NCI-H1694 treated with DMSO at 0.1 percent for 48 hours (cell line): ENCODE data around the gene KSR1.

Source experiments
- DNase-seq: peaks from one replicate; lab custom pipeline; 2025; lab: John Stamatoyannopoulos, UW

The KSR1 gene

GRCh38 chr17:27569884-27570577, 113.8 kb downstream of the KSR1 start:
- no peak for DNase-seq

- no peak for DNase-seq
These were observed 114.3 kb downstream of the KSR1 start for GRCh38 chr17:27570578-27570914.

- DNase-seq, result no peak
These were observed 115.5 kb downstream of the KSR1 start for GRCh38 chr17:27571563-27572352.

- no peak for DNase-seq
These were observed 116.4 kb downstream of the KSR1 start for GRCh38 chr17:27572665-27573064.

DNA sequence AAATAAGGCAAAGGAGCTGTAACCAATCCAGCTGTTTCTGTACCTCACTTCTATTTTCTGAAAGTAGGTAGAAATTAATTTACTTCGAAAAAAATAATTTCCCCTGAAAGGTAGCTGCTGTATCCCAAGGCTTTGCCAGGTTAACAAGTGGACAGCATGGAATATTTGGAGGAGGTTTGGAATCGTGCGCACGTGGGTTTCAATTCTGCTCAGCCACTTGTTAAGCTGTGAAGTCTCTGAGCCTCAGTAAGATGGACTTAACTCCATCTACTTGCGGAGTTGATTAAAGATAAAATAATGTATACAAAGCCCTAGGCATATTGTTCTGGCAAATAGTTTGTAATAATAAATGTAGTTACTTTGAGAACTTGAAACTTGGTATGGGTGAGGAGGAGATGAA, 117.3 kb downstream of the KSR1 start:
- no peak for DNase-seq

- no peak for DNase-seq
These were observed 117.8 kb downstream of the KSR1 start for GRCh38 chr17:27573971-27574525.

GRCh38 chr17:27575096-27575911, 119.1 kb downstream of the KSR1 start:
- DNase-seq, result no peak

- DNase-seq, result no peak
These were observed 119.6 kb downstream of the KSR1 start for GRCh38 chr17:27575912-27576252.

DNA sequence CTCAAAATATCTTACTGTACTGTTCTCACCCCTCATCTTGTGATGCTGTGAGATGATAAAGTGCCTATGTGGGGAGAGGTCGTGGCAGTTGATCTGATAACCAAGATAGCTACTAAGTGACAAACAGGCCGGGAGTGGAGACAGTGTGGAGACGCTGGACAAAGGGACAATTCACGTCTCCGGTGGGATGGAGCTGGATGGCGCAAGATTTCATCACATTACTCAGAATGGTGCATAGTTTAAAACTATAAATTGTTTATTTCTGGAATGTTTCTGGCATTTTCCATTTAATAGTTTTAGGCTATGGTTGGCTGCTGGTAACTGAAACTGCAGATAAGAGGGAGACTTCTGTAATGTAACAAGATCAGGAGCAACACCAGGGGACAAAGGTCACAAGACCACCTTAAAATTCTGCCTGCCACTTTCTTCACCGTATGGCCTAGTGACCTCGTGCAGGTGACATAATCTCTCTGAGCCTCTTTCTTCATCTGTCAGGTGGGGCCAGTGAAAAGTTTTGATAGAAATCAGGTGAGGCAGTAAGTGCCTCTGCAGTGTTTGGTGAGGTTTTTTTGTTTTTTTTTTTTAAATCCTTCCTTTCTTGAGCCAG, 120.3 kb downstream of the KSR1 start:
- DNase-seq, result no peak

DNA sequence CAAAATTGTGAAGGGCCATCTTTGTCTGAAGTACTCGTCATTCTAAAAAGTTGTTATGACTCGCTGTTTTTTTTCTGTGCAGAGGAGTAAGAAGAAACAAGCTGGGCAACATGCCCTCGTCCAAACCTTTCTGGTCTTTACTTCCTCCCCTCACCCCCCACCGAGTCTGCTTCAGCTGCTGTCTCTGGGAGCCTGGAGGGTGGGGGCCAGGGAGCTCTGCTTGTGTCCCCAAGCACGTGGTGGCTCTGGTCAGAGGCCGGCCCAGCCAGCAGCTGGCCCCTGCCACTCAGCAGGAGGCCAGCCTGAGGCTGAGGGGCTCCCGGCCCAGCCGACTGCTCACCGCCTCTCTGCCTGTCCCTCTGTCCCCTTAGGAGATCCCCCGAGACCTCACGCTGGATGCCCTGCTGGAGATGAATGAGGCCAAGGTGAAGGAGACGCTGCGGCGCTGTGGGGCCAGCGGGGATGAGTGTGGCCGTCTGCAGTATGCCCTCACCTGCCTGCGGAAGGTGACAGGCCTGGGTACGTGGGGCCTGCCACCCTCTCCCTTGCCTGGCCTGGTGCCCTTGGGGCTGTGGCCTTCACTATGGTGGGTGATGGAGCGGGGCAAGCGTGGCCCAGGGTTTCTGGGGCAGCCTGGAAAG, 121.0 kb downstream of the KSR1 start:
- no peak for DNase-seq

GRCh38 chr17:27577884-27578717, 121.9 kb downstream of the KSR1 start:
- DNase-seq, result no peak

DNA sequence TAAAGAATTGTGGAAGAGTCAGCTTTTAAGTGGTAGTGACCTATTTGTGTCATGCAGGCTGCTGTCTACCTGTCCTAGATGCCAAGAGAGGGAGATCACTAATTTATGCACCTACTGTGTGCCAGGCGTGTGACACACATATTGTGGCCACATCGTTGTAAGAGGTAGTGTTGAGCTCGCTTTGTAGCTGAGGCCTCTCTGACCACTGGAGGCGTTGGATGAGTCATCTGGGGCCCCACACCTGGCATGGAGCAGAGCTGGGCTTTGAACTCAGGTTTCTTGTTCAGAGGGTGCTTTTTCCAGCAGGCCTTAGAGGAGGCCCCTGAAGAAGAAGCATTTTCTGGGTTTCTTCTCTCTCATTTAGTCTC, 122.5 kb downstream of the KSR1 start:
- DNase-seq, result no peak

DNA sequence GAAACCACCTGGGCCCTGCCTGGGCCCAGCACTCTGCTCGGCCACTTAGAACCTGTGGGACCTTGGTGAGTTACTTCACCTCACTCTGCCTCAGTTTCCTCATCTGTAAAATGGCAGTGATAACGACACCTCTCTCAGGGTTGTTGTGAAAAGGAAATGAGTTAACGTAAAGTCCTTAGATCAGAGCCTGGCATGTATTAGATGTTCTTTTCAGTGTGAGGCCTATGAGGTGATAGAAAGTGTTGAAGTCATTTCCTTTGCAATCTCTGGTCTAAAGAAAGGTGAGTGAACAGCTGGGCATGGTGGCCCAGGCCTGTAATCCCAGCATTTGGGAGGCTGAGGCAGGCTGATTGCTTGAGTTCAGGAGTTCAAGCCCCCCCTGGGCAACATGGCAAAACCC, 123.1 kb downstream of the KSR1 start:
- DNase-seq, result no peak

- no peak for DNase-seq
These were observed 123.7 kb downstream of the KSR1 start for GRCh38 chr17:27579897-27580321.

DNA sequence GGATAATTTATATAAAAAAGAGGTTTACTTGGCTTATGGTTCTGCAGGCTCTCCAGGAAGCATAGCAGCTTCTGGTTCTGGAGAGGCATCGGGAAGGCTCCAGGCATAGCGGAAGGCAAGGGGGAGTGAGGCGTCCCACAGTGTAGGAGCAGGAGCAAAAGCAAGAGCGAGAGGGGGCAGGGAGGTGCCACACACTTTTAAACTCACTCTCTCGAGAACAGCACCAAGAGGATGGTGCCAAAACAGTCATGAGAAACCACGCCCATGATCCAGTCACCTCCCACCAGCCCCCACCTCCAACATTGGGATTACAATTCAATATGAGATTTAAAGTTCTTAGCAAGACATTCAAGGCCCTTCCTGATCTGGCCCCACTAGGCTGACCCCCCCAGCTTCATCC, 124.8 kb downstream of the KSR1 start:
- DNase-seq, result no peak

DNA sequence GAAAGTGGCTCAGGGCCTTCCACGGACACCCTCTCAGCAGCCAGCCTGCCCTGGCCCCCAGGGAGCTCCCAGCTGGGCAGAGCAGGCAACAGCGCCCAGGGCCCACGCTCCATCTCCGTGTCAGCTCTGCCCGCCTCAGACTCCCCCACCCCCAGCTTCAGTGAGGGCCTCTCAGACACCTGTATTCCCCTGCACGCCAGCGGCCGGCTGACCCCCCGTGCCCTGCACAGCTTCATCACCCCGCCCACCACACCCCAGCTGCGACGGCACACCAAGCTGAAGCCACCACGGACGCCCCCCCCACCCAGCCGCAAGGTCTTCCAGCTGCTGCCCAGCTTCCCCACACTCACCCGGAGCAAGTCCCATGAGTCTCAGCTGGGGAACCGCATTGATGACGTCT, 126.4 kb downstream of the KSR1 start:
- no peak for DNase-seq

DNA sequence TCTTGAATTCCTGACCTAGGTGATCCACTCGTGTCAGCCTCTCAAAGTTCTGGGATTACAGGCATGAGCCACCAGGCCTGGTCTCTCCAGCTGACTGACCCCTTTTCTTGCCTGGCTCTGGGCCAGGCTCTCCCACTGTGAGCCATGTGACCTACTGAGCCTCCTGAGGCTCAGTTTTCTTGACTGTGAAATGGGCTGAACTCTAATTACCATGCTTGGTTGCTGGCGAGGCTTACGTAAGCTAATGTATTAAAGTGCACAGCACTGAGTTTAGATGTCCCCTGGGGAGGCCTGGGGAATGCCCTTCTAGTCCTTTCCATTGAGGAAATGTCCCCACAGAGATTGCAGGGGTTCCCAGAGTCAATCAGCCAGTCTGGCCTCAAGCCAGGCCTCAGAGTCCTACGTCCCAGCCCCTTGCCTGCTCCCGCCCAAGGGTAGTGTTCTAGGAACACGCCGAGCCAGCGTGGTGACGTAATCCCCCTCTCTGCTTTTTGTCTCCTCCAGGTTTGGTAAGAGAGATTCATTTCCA, 129.0 kb downstream of the KSR1 start:
- no peak for DNase-seq

- no peak for DNase-seq
These were observed 129.5 kb downstream of the KSR1 start for GRCh38 chr17:27585792-27586191.

- DNase-seq, result no peak
These were observed 130.0 kb downstream of the KSR1 start for GRCh38 chr17:27586203-27586721.

DNA sequence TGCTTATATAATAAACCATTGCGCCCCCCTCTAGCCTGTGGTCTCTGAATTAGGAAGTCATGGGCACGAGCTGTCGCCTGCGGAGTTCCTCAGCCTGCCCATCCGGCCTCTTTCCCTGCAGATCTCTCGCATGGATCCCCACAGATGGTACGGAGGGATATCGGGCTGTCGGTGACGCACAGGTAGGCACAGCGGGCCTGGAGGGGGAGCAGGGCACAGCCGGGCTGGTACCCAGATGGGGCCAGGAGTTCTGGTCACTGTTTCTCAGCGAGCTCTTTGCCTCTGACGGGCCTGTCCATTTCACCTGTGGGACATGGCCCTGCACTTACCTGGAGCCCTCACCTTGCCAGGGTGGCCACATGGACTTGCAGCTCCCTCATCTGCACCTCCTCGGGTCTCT, 132.1 kb downstream of the KSR1 start:
- no peak for DNase-seq
